Spinal cord (tissue), 10 donors: ENCODE measurements around the gene MKS1. TPM values are rescaled to one million over a fixed set of nuclear protein-coding genes. Genes with fewer than 3 reads are reported as not detected.

Experiments used
- DNase-seq, 6 donors: peaks; one replicate each; pipeline versions ENCODE4 v3.0.0 to v3.0.0-alpha.2; 2013 to 2015; ENCODE audit warnings: low spot score in 6 of 6, low read depth in 4 of 6
- H3K27ac ChIP-seq: one replicate; pipeline ENCODE4 v1.5.1; 2013; ENCODE audit warnings: low read depth, low read length, control low read depth
- H3K27me3 ChIP-seq: one replicate; pipeline ENCODE4 v1.6.1; 2013; ENCODE audit warnings: low read length; ENCODE audit not compliant: control insufficient read depth, insufficient read depth
- H3K36me3 ChIP-seq: one replicate; pipeline ENCODE4 v1.6.1; 2013; ENCODE audit warnings: low read length; ENCODE audit not compliant: control insufficient read depth, insufficient read depth
- H3K4me1 ChIP-seq: one replicate; pipeline ENCODE4 v1.6.1; 2013; ENCODE audit warnings: low read length; ENCODE audit not compliant: control insufficient read depth, insufficient read depth
- H3K4me3 ChIP-seq: one replicate; pipeline ENCODE4 v1.5.1; 2013; ENCODE audit warnings: low read depth, low read length, control low read depth
- H3K9me3 ChIP-seq: one replicate; pipeline ENCODE4 v1.6.1; 2013; ENCODE audit warnings: low read length; ENCODE audit not compliant: control insufficient read depth, insufficient read depth
- WGBS: methylation state at CpG from one replicate; pipeline ENCODE4 v1.1.5; 2013; ENCODE audit warnings: missing lambda C conversion rate; ENCODE audit not compliant: insufficient coverage; 5-methylcytosine and 5-hydroxymethylcytosine counted together
- polyA plus RNA-seq, 2 donors: library from polyadenylated mRNA; unstranded; fragments of 120-200 nt; gene quantifications; one replicate each; pipeline ENCODE4 v1.2.1, GENCODE V29; 2013; ENCODE audit not compliant: insufficient read length in 2 of 2
- total RNA-seq, 2 donors: library from RNA; depleted of rRNA in 1 of 2; stranded (reverse); fragments of 120-200 nt in 1 of 2; fragments of >200 nt in 1 of 2; gene quantifications; one replicate each; pipeline versions ENCODE4 v1.2.3 to v1.2.4, GENCODE V29; 2013 to 2014
- donor health status: healthy.

Gene MKS1
- total and polyA plus RNA-seq, 4 donors = 15.8 to 29.0 (median 25.2) TPM

GRCh38 chr17:58254803-58255202 lies 35.7 kb upstream of the MKS1 start:
- Histone ChIP-seq H3K36me3 (no peaks in the 10 kb centered on the region), H3K27ac (no peak overlapping the region), H3K27me3 (peaks cover 20% of the 10 kb centered on the region), H3K4me3 (no peak overlapping the region), H3K4me1 (peaks cover 3% of the 10 kb centered on the region), H3K9me3 (no peaks in the 10 kb centered on the region)
- 6% methylated on average over 5 of the region's 8 CpGs for WGBS
- no peak for DNase-seq

- peaks cover 35% of the 10 kb centered on the region for H3K27me3 ChIP-seq
- WGBS = no CpG with 5 or more reads among the region's 3 CpGs
- H3K27ac ChIP-seq = no peak overlapping the region
Observed at GRCh38 chr17:58253082-58253481, 34.0 kb upstream of the MKS1 start.

GRCh38 chr17:58252141-58252540 lies 33.1 kb upstream of the MKS1 start:
- Histone ChIP-seq H3K27ac (no peak overlapping the region), H3K27me3 (peaks cover 40% of the 10 kb centered on the region), H3K4me1 (peaks cover 13% of the 10 kb centered on the region), H3K4me3 (no peak overlapping the region), H3K9me3 (no peaks in the 10 kb centered on the region), H3K36me3 (no peaks in the 10 kb centered on the region)
- DNase-seq = no peak
- 71% methylated on average over 9 of the region's 9 CpGs for WGBS

More at GRCh38 chr17:58253082-58253481, 34.0 kb upstream of the MKS1 start:
- peaks cover 13% of the 10 kb centered on the region for H3K4me1 ChIP-seq
- no peak overlapping the region for H3K4me3 ChIP-seq
- DNase-seq = no peak
- H3K36me3 ChIP-seq = no peaks in the 10 kb centered on the region
- no peaks in the 10 kb centered on the region for H3K9me3 ChIP-seq

- no peak for DNase-seq
- Histone ChIP-seq H3K9me3 (no peaks in the 10 kb centered on the region), H3K27me3 (peaks cover 44% of the 10 kb centered on the region), H3K27ac (no peak overlapping the region), H3K4me3 (no peak overlapping the region), H3K4me1 (peaks cover 13% of the 10 kb centered on the region), H3K36me3 (no peaks in the 10 kb centered on the region)
- 92% methylated on average over 6 of the region's 12 CpGs for WGBS
Observed at GRCh38 chr17:58250344-58251011, 31.4 kb upstream of the MKS1 start.

GRCh38 chr17:58249270-58250133 lies 30.4 kb upstream of the MKS1 start:
- WGBS = 4% methylated on average over 54 of the region's 57 CpGs
- H3K27me3 ChIP-seq = peaks cover 35% of the 10 kb centered on the region

GRCh38 chr17:58248955-58249269 lies 29.9 kb upstream of the MKS1 start:
- peak in 1 of 6 donors; percentile 3 for DNase-seq
- Histone ChIP-seq H3K36me3 (no peaks in the 10 kb centered on the region), H3K9me3 (no peaks in the 10 kb centered on the region), H3K27me3 (peaks cover 32% of the 10 kb centered on the region), H3K4me1 (peaks cover 13% of the 10 kb centered on the region), H3K4me3 (peak overlapping the region; percentile 55), H3K27ac (no peak overlapping the region)
- WGBS = 13% methylated on average over 9 of the region's 10 CpGs

More at GRCh38 chr17:58249270-58250133, 30.4 kb upstream of the MKS1 start:
- Histone ChIP-seq H3K36me3 (no peaks in the 10 kb centered on the region), H3K9me3 (no peaks in the 10 kb centered on the region), H3K27ac (no peak overlapping the region), H3K4me3 (peak overlapping the region; percentile 55), H3K4me1 (peaks cover 13% of the 10 kb centered on the region)
- peak; percentile 45 to 92 (median 55) for DNase-seq

- H3K36me3 ChIP-seq = no peaks in the 10 kb centered on the region
- no peaks in the 10 kb centered on the region for H3K9me3 ChIP-seq
- H3K27me3 ChIP-seq = peaks cover 37% of the 10 kb centered on the region
- peaks cover 13% of the 10 kb centered on the region for H3K4me1 ChIP-seq
- WGBS = 84% methylated on average over 3 of the region's 10 CpGs
- no peak overlapping the region for H3K4me3 ChIP-seq
- DNase-seq = no peak
- H3K27ac ChIP-seq = no peak overlapping the region
Observed at GRCh38 chr17:58247511-58248363, 28.7 kb upstream of the MKS1 start.

- H3K4me3 ChIP-seq = no peak overlapping the region
- peaks cover 37% of the 10 kb centered on the region for H3K27me3 ChIP-seq
- no peak overlapping the region for H3K27ac ChIP-seq
- no peak for DNase-seq
- no peaks in the 10 kb centered on the region for H3K9me3 ChIP-seq
- H3K4me1 ChIP-seq = peaks cover 13% of the 10 kb centered on the region
- no CpG with 5 or more reads among the region's 1 CpG for WGBS
- no peaks in the 10 kb centered on the region for H3K36me3 ChIP-seq
Observed at GRCh38 chr17:58246781-58247180, 27.7 kb upstream of the MKS1 start.

GRCh38 chr17:58246104-58246740 lies 27.2 kb upstream of the MKS1 start:
- no peak for DNase-seq
- WGBS = 75% methylated on average over 13 of the region's 13 CpGs
- peaks cover 39% of the 10 kb centered on the region for H3K27me3 ChIP-seq

More at GRCh38 chr17:58246104-58246740, 27.2 kb upstream of the MKS1 start:
- Histone ChIP-seq H3K27ac (no peak overlapping the region), H3K9me3 (no peaks in the 10 kb centered on the region), H3K4me1 (peaks cover 13% of the 10 kb centered on the region), H3K4me3 (no peak overlapping the region), H3K36me3 (no peaks in the 10 kb centered on the region)
